ENCODE data around the gene TET3. TPM values are rescaled to one million over a fixed set of nuclear protein-coding genes. Genes with fewer than 3 reads are reported as not detected.

The TET3 gene
- total and polyA plus RNA-seq, 9 of the 15 experiments (the other 6 are each of a cell fraction or from before 2014, with no cell fraction given) = 0.35 to 16.3 (median 5.5) TPM

DNA sequence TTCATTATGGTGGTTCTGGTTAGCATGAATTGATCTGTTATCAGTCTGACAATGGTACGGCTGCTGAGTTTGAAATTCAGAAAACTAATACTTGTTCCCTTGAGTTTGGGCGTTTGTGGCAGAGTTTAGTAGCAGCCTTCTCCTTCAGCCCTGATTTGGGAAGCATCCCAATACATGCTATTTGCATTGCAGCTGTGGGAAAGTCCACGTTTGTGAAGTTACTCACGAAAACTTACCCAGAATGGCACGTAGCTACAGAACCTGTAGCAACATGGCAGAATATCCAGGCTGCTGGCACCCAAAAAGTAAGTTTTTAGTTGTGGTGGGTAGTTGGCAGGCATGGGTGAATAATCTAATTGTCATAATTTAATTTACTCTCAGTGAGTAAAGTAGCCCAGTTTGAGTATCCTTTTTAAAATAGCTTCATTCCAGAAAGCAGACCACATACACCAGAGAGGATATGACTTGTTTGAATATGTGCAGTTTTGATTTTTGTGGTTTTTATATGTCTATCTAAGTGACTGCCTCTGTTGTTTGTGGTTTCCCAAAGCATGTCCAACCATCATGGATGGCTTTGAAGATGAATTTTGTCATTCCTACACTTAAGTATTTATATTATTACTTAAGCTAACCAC lies 45.9 kb upstream of the TET3 start:
- H2AFZ ChIP-seq (ENCODE audit: low read depth, low read length) = no peak overlapping the region
- no peaks in the 10 kb centered on the region for H3K27me3 ChIP-seq (ENCODE audit: control insufficient read depth in 2 of 2, insufficient read depth in 2 of 2, low read length in 2 of 2)
- peaks cover 0 to 5% of the 10 kb centered on the region in 2 experiments; a peak in 2 of 5 replicates for H3K4me1 ChIP-seq (replicated peaks in 1 of 2; ENCODE audit: control insufficient read depth in 2 of 2, insufficient read depth in 2 of 2, low read length in 2 of 2)
- H3K4me2 ChIP-seq (ENCODE audit: insufficient read depth, low read length) = no peak overlapping the region
- ATAC-seq = no peak
- intact Hi-C loops (cut with micrococcal nuclease) = no loop called here
- in situ Hi-C loops (cut with MboI) = no loop called here
- H3K4me3 ChIP-seq = no peak overlapping the region
- no peak overlapping the region for H3K9ac ChIP-seq (ENCODE audit: insufficient read depth in 1 of 2, low read depth in 2 of 2, low read length in 2 of 2)
- ChIA-PET CTCF (ENCODE audit: low intra/inter-chr PET ratio) (no interaction called here), POLR2A (interaction anchor here (1.1 to 2.0 kb wide), 3 partner anchors 9 to 20 kb away, joined by 3 to 6 read pairs (median 3); no protein-coding TSS in a partner anchor)
- peaks cover 88% of the 10 kb centered on the region for H3K79me2 ChIP-seq (ENCODE audit: control insufficient read depth, insufficient read depth, low read length)
- peaks cover 3% of the 10 kb centered on the region for H3K9me1 ChIP-seq (ENCODE audit: control insufficient read depth, insufficient read depth, low read length)
- H4K20me1 ChIP-seq (replicated peaks; ENCODE audit: control insufficient read depth, insufficient read depth, low read length) = peaks cover 18% of the 10 kb centered on the region
- no peaks in the 10 kb centered on the region for H3K9me3 ChIP-seq (replicated peaks; ENCODE audit: control insufficient read depth, insufficient read depth, low read depth, low read length)
- no peak for DNase-seq (ENCODE audit: extremely low read depth in 1 of 4, low spot score in 3 of 4)
- no TSS peak for BruUV-seq (replicated peaks)
- 78% methylated on average over 5 of the region's 5 CpGs for WGBS (ENCODE audit: insufficient coverage, low coverage, missing lambda C conversion rate)
- TF ChIP-seq ZNF133 (CRISPR knock-in tag; IDR thresholded peaks at IDR 0.05) (no peak), POLR2AphosphoS5 (IDR thresholded peaks at IDR 0.05; ENCODE audit: control insufficient read depth, insufficient read depth, low read depth, low read length) (no peak), MTF1 (CRISPR knock-in tag; IDR thresholded peaks at IDR 0.05; ENCODE audit: borderline replicate concordance) (no peak), ILF3 (IDR thresholded peaks at IDR 0.05; ENCODE audit: borderline replicate concordance) (no peak), HMG20B (CRISPR knock-in tag; IDR thresholded peaks at IDR 0.05) (no peak), EP300 (IDR thresholded peaks at IDR 0.05; ENCODE audit: low read length) (no peak), RCOR1 (IDR thresholded peaks at IDR 0.05; ENCODE audit: borderline replicate concordance in 1 of 2, low read depth in 2 of 2, low read length in 2 of 2) (no peak), ZNF354B (CRISPR knock-in tag; IDR thresholded peaks at IDR 0.05) (no peak), ADNP (tag; IDR thresholded peaks at IDR 0.05) (no peak), ZBED1 (IDR thresholded peaks at IDR 0.05) (no peak), TSC22D4 (tag; IDR thresholded peaks at IDR 0.05) (no peak), RBBP5 (IDR thresholded peaks at IDR 0.05; ENCODE audit: borderline replicate concordance, insufficient read depth, low read length, poor library complexity, severe bottlenecking) (no peak), ZNF696 (CRISPR knock-in tag; conservative IDR thresholded peaks at IDR 0.05) (no peak)
- TF ChIP-seq, protein P1, sequence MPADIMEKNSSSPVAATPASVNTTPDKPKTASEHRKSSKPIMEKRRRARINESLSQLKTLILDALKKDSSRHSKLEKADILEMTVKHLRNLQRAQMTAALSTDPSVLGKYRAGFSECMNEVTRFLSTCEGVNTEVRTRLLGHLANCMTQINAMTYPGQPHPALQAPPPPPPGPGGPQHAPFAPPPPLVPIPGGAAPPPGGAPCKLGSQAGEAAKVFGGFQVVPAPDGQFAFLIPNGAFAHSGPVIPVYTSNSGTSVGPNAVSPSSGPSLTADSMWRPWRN (IDR thresholded peaks at IDR 0.05; ENCODE audit: low read depth) = no peak
- TF ChIP-seq, protein P2, sequence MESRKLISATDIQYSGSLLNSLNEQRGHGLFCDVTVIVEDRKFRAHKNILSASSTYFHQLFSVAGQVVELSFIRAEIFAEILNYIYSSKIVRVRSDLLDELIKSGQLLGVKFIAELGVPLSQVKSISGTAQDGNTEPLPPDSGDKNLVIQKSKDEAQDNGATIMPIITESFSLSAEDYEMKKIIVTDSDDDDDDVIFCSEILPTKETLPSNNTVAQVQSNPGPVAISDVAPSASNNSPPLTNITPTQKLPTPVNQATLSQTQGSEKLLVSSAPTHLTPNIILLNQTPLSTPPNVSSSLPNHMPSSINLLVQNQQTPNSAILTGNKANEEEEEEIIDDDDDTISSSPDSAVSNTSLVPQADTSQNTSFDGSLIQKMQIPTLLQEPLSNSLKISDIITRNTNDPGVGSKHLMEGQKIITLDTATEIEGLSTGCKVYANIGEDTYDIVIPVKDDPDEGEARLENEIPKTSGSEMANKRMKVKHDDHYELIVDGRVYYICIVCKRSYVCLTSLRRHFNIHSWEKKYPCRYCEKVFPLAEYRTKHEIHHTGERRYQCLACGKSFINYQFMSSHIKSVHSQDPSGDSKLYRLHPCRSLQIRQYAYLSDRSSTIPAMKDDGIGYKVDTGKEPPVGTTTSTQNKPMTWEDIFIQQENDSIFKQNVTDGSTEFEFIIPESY (CRISPR knock-in tag; IDR thresholded peaks at IDR 0.05) = no peak
- TF ChIP-seq, protein P3, sequence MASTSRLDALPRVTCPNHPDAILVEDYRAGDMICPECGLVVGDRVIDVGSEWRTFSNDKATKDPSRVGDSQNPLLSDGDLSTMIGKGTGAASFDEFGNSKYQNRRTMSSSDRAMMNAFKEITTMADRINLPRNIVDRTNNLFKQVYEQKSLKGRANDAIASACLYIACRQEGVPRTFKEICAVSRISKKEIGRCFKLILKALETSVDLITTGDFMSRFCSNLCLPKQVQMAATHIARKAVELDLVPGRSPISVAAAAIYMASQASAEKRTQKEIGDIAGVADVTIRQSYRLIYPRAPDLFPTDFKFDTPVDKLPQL (IDR thresholded peaks at IDR 0.05; ENCODE audit: extremely low read depth, insufficient read length) = no peak
- FAIRE-seq = no peak
- no peak overlapping the region for H3K27ac ChIP-seq (ENCODE audit: extremely low read depth, low read depth, low read length)
- peaks cover 73% of the 10 kb centered on the region for H3K36me3 ChIP-seq (ENCODE audit: control insufficient read depth, insufficient read depth, low read length)

Measured in K562 (cell line).